Kidney glomerular epithelial cell (primary cell): ENCODE measurements around the gene CCNA1.
A peak's percentile ranks its signal among the peaks of the same experiment; 100 is the strongest.

Source experiments
- DNase-seq: peaks from one replicate; lab custom pipeline; 2025; lab: John Stamatoyannopoulos, UW

Gene CCNA1

DNA sequence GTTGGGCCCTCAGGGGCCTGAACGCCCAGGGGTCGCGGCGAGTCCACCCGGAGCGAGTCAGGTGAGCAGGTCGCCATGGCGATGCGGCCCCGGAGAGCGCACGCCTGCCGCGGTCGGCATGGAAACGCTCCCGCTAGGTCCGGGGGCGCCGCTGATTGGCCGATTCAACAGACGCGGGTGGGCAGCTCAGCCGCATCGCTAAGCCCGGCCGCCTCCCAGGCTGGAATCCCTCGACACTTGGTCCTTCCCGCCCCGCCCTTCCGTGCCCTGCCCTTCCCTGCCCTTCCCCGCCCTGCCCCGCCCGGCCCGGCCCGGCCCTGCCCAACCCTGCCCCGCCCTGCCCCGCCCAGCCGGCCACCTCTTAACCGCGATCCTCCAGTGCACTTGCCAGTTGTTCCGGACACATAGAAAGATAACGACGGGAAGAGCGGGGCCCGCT, at the start of gene CCNA1:
Gene CCNA1 (plus strand): TSS at position 390 of the 439 bp plus-strand sequence. CDS start 562 bp downstream, outside the sequence.
- no peak for DNase-seq

DNA sequence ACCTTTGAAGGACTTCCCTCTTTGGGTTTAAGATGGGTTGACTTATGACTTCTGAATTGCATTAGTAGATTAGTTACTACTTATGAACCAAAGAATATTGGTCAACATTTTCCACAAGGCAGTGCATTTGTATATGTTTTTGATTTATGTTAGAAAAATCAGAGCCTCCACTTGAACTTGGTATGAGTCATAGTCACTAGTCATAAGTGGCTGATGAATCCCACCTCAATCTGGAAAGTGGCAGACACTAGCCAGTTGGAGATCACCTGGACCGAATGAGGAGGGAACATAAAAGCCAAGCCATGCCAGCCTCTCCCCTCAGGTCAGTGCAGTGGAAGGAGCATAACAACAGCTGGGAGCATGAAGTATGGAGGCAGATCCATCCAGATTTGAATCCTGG, 46.8 kb upstream of the CCNA1 start:
- DNase-seq, result no peak

DNA sequence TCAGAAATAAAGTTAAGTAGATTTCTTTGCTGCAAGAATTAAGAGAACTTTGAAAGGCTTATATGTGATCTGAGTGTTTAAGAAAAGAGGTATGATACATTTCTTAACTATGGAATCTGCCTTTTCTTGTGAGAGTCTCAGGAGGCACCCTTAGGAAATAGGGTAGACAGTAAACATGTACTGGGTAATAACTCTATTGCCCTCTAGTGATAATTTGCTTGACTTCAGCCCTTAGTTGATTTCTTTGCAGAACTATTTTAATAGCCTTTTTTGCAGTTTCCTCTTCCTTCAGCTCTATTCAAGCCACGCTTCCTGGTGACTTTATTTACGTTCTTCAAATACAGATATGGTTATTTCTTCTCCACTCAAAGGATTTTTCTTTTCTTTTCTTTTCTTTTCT, 37.0 kb upstream of the CCNA1 start:
- peak; percentile 76 for DNase-seq

DNA sequence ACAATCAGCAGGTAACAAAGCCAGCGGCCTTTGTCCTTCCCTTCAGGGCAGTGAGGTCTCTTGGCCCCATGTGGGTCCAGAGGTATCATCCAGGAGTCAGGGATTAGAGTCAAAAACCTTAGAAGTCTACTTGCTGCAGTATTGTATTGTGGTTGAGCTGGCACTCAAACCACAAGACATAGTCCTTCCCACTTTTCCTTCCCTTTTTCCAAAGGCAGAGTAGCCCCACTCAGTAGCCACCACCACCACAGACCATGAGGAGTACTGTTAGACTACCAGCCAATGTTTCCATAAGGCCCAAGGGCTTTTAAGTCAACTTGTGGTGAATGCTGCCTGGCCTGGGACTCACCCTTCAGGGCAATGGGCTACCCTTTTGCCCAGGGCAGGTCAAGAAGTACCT, 27.1 kb upstream of the CCNA1 start:
- DNase-seq, result no peak

DNA sequence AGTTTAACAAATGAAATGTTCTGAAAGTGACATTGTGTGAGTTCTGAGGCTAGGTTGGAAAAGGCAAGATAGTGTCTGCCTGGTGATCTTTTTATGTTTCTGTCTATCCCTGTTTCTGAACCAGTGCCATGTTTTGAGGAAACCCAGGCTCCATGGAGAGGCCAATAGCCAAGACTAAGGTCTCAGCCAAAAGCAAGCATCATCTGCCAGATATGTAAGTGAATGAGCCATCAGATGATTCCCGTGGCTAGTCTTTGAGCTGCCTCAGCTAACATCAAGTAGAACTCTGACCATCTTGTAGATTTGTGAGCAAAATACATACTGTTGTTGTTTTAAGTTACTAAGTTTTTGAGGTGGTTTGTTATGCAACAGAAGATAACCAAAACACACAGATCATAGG, 19.6 kb upstream of the CCNA1 start:
- no peak for DNase-seq

DNA sequence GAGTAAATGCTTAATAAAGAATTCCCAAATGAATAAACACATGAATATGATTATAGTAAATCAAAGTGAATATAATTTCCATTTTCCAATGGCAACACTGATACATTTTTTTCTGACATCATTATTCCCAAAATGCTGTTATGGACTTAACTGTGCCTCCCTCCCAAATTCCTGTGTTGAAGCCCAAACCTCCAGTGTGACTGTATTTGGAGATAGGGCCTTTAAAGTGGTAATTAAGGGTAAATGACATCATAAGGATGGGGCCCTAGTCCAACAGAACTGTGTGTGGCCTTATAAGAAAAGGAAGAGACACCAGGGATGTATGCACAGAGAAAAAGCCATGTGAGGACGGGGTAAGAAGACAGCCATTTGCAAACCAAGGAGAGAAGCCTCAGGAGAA, 19.1 kb upstream of the CCNA1 start:
- no peak for DNase-seq

DNA sequence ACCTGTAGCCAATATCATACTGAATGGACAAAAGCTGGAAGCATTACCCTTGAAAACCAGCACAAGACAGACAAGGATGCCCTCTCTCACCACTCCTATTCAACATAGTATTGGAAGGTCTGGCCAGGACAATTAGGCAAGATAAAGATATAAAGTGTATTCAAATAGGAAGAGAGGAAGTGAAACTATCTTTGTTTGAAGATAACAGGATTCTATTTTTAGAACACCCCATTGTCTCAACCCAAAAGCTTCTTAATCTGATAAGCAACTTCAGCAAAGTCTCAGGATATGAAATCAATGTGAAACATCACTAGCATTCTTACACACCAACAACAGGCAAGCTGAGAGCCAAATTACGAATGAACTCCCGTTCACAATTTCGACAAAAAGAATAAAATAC, 17.8 kb upstream of the CCNA1 start:
- DNase-seq, result no peak

DNA sequence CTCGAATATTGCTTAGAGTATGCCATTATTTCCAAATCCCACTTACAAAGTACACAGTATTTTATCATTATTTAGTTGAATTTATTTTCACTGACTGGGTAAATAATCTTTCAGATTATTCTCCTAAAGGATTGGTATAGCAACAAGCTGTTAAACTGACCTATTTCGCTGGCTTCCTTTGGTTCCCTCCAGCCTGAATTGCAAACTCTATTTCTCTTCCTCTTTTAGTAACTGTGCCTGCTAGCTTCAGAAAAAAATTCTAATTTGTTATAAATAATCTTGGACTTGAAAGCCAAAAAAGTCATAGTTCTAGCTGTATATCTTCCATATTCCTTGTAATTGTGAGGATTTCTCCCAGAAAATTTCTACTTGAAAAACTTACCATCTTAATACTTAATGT, 15.0 kb upstream of the CCNA1 start:
- DNase-seq, result no peak

DNA sequence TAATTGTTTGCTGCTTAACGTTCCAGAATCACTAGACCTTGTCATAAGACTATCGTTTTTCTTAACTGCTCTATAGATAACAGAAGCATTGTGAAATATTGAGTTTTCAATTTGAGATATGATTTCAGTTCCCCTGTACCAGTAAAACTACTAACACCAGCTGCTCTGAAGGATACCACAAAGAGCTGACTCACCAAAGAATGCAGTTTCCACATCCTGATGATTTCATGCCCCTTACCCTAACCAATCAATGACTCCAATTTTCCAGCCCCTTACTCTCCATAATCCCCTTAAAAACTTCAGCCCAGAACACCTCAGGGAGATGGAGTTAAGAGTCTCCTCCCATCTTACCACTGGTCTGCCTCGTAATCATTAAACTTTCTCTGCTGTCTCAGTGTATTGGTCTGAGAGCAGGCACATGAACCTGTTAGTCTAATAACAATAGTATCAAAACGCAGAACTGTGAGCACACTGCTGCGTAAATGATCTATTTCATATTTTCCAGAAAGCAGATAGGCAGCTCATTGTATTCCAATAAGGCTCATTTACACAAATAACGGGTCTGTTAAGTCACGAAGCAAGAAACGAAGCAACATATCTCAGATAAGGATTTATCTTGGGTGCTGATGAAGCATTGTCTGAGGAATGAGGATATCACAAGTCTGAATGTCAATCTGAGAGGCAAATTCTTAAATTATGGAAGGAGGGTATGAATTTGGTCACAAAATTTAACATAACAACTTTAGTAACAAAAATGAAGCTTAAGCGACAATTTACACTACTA, 14.1 kb upstream of the CCNA1 start:
- DNase-seq, result peak; percentile 73

DNA sequence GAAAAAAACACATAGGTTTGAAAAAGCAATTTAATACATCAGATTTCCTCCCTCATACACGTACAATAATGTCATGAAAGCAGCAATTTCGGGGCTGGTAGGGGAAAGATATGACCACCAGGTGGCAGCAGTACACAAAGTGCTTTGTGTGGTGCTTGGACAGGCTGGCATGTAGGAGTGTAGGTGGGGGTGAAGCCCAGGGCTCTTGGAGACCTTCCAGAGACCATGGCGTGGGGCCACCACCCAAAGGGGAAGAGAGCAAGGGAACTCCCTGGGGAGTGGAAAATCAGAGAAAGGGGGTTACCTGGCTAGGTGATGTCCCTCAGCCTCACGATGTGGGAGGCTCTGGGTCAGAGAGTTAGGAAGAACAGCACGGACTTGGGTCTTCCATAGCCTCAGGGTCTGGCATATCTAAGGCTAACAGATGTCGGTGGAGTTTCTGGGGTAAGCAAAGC, 11.8 kb upstream of the CCNA1 start:
- peak; percentile 61 for DNase-seq

DNA sequence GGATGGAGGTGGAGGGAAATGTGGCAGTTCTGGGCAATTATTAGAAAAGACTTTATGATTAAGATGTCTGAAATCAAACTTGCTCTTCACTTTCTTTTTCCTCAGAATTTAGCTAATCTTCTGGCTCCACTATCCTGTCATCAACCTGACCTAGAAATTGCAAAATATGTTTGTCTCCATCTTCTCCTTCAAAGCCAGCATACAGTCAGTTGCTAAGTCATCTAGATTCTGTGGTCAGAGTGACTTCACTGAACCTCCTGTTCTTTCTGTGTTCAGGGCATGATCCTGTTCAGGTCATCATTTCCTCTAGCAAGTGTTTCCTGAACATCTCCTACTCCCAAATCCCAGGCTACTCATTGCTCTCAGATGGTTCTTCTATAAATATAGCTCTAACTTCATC, 10.8 kb upstream of the CCNA1 start:
- no peak for DNase-seq

DNA sequence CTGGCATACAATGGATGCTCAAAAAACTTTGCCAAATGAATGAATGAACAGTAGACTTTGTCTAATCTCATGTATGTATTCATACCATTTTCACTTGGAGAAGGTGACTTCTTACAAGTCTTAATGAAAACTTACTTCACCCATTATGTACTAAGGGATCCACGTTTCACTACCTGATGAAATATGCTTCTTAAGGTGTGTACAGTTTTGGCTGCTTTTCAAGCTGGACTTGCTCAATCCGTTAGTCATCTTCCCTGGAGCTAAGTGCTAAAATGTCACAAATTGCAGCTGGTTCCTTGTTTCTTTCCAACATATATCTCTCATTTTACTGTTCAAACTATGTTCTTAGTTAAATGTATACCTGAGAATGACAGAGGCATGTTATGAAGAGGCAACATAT, 4.2 kb upstream of the CCNA1 start:
- DNase-seq, result no peak

DNA sequence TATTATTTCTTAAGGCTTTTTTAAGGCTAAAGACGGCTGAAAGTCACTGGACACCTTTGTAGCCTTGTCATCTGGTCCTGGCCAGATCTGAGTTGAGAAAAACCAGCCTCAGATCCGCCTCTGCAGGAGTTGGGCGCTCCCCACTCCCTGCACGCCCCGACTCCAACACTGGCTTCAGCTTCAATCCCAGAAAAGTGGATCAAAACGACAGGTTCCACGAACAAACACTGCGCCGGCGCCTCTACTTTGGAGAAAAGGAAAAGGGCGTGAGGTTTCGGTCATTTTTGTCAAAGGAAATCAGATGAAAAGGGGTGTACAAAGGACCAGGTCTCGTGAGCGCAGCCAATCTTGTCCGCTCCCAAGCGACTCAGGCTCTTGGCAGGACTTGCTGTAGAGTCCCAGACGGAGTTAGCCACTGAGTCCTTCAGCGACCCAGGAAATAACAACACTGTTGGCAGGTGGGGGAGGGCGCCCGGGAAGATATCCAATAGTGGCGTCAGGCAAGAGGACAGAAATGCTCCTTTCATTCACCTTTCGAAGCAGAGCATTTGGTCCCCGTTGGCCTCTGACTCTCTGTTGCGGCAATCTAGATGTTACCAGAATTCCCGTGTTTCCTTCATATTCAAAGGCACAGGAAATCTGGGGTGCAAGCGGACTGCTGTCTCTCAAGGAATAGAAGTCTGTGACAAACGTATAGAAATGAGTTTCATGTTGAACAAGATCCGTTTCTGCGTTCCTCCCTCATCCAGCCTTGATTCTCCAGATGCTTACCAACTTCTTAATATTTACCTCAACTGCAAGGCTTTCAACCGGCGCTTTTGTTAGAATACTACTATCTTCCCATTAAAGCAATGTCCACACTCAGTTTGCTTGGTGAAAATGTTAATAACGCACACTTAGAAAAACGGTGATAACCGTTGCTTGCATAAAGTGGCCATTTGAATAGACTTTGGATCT, 1.8 kb upstream of the CCNA1 start:
- no peak for DNase-seq

DNA sequence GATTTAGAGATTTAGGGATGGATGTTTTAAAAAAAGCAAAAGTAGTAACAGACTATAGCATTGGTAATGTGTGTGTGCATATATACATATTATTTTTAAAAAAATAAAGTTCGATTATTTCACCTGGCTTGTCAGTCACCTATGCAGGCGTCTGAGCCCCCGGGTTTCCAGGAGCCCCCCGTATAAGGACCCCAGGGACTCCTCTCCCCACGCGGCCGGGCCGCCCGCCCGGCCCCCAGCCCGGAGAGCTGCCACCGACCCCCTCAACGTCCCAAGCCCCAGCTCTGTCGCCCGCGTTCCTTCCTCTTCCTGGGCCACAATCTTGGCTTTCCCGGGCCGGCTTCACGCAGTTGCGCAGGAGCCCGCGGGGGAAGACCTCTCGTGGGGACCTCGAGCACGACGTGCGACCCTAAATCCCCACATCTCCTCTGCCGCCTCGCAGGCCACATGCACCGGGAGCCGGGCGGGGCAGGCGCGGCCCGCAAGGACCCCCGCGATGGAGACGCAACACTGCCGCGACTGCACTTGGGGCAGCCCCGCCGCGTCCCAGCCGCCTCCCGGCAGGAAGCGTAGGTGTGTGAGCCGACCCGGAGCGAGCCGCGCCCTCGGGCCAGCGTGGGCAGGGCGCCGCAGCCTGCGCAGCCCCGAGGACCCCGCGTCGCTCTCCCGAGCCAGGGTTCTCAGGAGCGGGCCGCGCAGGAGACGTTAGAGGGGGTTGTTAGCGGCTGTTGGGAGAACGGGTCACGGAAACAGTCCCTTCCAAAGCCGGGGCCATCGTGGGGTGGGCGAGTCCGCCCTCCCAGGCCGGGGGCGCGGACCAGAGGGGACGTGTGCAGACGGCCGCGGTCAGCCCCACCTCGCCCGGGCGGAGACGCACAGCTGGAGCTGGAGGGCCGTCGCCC, 840 bp upstream of the CCNA1 start:
- no peak for DNase-seq

DNA sequence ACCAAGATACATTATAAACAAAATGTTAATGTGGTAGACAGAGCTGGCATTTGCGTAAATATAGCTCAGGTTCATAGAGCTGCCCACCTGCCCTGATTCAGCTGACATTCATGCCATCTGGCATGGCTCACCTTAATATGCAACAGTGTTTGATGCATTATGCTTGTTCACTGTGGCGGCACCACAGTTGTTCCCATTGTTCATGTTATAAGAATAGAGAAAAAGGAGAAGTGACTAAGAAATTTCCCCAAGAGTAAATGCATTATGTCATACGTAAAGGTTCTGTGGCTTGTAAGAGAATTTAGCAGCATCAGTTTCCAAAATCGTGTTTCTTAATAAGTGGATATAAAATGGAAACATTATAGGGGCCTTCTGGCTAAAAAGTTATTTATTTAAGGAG, 4.5 kb downstream of the CCNA1 start:
- no peak for DNase-seq

DNA sequence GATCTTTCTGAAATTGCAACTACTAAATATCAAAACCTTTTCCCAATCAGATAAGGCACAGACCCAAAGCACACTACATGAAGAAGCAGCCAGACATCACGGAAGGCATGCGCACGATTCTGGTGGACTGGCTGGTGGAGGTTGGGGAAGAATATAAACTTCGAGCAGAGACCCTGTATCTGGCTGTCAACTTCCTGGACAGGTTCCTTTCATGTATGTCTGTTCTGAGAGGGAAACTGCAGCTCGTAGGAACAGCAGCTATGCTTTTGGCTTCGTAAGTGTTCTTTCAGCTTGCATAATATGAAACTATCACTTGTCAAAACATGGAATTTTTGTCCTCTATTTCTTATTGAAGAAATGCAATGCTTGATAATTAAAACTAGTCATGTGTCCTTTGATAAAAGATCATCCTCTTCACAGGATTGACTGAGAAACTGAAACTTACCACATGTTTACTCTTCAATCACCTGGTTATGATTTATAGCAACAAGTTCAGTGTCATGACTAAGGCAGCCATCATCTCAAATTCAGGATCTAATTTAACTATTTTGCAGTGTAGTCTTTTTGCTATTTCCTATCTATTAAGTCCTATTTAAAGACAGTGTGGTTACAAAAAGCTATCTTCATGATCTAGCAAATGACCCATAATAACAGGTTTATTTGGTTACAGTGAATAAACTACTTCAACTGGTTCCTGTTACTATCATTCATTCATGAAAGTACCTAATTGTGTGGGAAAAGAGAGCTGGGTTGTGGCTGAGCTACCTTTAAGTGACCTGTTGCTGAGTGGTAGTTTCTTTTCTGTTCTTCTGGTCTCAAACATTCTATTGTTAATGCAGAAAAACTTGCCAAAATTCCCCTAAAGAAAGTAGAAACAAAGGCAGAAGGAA, 6.5 kb downstream of the CCNA1 start:
- DNase-seq, result no peak

DNA sequence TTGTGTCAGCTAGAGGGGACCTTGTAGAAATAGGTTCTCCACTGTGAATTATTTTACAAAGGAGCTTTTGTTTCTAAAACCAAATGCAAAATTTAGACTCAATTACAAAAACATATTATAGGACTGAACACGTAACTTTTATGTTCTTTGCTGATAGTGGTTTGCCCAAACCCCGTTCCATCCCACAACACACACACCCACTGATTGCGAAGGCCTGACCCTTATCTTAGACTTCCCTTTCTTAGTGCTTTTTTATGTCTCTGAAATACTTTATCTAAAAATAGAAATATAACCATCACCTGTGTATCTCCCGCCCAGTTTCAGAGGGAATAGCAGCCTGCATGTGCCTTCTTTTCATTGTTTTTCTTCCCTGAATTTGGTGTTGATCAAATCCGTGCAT, 13.0 kb downstream of the CCNA1 start:
- no peak for DNase-seq

DNA sequence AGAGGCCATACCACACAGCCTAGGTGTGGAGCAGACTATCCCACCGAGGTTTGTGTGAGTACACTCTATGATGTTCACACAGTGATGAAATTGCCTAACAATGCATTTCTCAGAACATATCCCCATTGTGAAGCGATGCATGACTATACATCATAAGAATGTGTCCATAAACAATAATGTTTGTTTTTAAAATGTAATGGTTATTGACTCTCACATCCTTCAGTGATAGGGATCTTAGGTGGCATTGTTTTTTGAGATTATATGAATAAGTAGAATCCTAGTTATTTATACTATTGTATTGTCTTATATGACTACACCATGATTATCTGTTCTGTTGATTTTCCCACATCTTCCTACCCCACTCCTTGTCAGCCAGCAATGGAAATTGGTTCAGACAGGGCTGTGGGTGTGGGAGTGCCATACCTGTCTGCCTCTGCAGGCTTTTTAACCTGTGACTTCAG, 13.6 kb downstream of the CCNA1 start:
- peak; percentile 39 for DNase-seq

DNA sequence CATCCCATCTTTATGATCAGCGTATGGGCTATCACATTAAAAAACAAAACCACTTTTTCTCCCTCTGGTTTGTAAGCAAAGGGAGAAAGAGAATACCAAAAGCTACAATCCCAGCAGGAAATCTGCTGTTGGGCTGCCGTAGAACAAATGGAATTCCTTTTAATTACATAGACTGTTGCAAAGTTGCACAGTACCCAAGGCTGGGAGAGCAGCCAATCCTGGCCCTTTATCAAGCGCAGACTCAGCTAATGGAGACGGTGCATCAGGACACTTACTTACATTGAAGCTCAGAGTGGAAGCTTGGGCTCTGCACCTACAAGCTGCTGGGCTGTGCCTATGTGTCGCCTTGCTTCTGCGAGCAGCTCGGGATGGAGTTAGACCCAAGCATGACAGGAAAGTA, 15.2 kb downstream of the CCNA1 start:
- no peak for DNase-seq

DNA sequence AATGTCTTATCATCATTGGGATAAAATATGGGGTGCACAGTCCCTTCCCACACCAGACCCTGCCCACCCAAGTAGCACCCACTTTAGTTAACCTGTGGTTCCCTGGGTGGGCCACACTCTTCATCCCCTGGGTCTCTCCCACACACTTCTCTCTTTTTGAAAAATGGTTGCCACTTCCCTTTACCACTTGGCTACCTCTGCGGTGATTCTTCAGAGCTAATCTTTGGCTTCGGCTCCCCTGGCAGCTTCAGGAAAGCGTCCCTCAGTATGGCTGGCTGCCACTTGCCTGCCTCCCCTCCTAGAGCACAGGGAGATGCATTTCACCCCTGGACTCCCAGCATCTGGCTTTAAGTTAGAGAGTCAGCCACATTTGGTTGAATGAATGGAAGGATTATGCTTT, 18.2 kb downstream of the CCNA1 start:
- DNase-seq, result no peak

DNA sequence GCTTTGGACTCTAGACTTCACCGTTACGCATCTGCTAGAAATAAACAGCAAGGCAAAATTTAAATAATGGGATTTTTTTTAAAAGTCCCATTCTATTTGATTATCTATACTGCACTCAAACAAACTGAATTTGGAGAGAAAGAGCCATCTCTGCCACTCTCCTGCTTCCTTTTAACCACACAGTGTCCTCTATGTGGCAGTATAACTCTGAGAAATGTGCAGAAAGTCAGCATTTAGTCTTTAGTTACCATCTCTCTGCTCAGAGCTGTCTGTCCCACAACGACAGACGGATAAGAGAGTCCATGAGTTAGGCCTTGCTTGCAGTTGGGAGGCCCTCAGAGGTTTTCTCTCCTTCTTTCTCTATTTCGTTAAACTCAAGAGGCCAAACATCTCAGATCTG, 21.2 kb downstream of the CCNA1 start:
- no peak for DNase-seq
